Neural cell (in vitro differentiated cells): ENCODE data around the gene IQGAP2. TPM values are rescaled to one million over a fixed set of nuclear protein-coding genes. Genes with fewer than 3 reads are reported as not detected.

Source experiments
- H2AFZ ChIP-seq: fragments of 200-600, 300-800 bp; sonication (generic), shearing (Covaris generic); 2 replicates; pipeline ENCODE4 v1.6.0; 2014; ENCODE audit warnings: low read depth, mild to moderate bottlenecking, antibody characterized with exemption, low read length, moderate library complexity
- H3F3A ChIP-seq: fragments of 200-600 bp; shearing (Covaris generic); 2 replicates; pipeline ENCODE4 v1.6.1; 2016; ENCODE audit warnings: mild to moderate bottlenecking, moderate library complexity, mixed read lengths, antibody characterized with exemption, low read length; ENCODE audit not compliant: insufficient read depth, poor library complexity, severe bottlenecking
- H3K27ac ChIP-seq: fragments of 200-600, 300-800 bp; sonication (generic), shearing (Covaris generic); 2 replicates; pipeline ENCODE4 v1.5.1; 2014; ENCODE audit warnings: mild to moderate bottlenecking, low read length, moderate library complexity
- H3K27me3 ChIP-seq: fragments of 300-800, 200-600 bp; sonication (generic), shearing (Covaris generic); 2 replicates; pipeline ENCODE4 v1.6.0; 2014; ENCODE audit warnings: mild to moderate bottlenecking, low read depth, low read length, moderate library complexity; ENCODE audit not compliant: insufficient read depth
- H3K36me3 ChIP-seq: fragments of 300-800, 200-600 bp; sonication (generic), shearing (Covaris generic); 2 replicates; pipeline ENCODE4 v1.5.1; 2014; ENCODE audit warnings: mild to moderate bottlenecking, antibody characterized with exemption, low read length, moderate library complexity; ENCODE audit not compliant: insufficient read depth
- H3K4me2 ChIP-seq: fragments of 300-800, 200-600 bp; sonication (generic), shearing (Covaris generic); 2 replicates; pipeline ENCODE4 v1.6.0; 2014; ENCODE audit warnings: mild to moderate bottlenecking, low read length
- H3K4me3 ChIP-seq: fragments of 300-800, 200-600 bp; sonication (generic), shearing (Covaris generic); 2 replicates; pipeline ENCODE4 v1.5.1; 2014; ENCODE audit warnings: mild to moderate bottlenecking, low read length, moderate library complexity
- H3K79me2 ChIP-seq: fragments of 200-600 bp; shearing (Covaris generic); replicated peaks from 2 replicates; pipeline ENCODE4 v1.6.0; 2014; ENCODE audit warnings: mild to moderate bottlenecking, low read length, moderate library complexity; ENCODE audit not compliant: insufficient read depth
- H3K9ac ChIP-seq: fragments of 300-800, 200-600 bp; sonication (generic), shearing (Covaris generic); 2 replicates; pipeline ENCODE4 v1.6.1; 2016; ENCODE audit warnings: mild to moderate bottlenecking, low read length, mixed read lengths
- H3K9me2 ChIP-seq: fragments of 200-600 bp; shearing (Covaris generic); 2 replicates; pipeline ENCODE4 v1.6.1; 2016; ENCODE audit warnings: mild to moderate bottlenecking, low read length, mixed read lengths; ENCODE audit not compliant: insufficient read depth
- H3K9me3 ChIP-seq: fragments of 200-600, 300-800 bp; sonication (generic), shearing (Covaris generic); 2 replicates; pipeline ENCODE4 v1.6.1; 2016; ENCODE audit warnings: mild to moderate bottlenecking, mixed run types, low read length, moderate library complexity, mixed read lengths
- H4K20me1 ChIP-seq: fragments of 200-600 bp; shearing (Covaris generic); 2 replicates; pipeline ENCODE4 v1.6.1; 2016; ENCODE audit warnings: mild to moderate bottlenecking, mixed run types; ENCODE audit not compliant: insufficient read depth
- CTCF ChIP-seq: fragments of 450-650 bp; IDR thresholded peaks from 2 replicates; pipeline ENCODE4 v1.5.1; 2014; ENCODE audit warnings: antibody characterized with exemption, mild to moderate bottlenecking, moderate library complexity; ENCODE audit not compliant: poor library complexity, severe bottlenecking
- EP300 ChIP-seq: fragments of 450-650 bp; conservative IDR thresholded peaks from 2 replicates; pipeline ENCODE4 v1.6.1; 2014; ENCODE audit warnings: antibody characterized with exemption, mild to moderate bottlenecking, moderate library complexity; ENCODE audit not compliant: poor library complexity, severe bottlenecking
- EZH2 ChIP-seq: fragments of 200-600, 300-800 bp; shearing (Covaris generic), sonication (generic); IDR thresholded peaks from 2 replicates; pipeline ENCODE4 v1.6.1; 2014; ENCODE audit warnings: antibody characterized with exemption, low read length, borderline replicate concordance, mild to moderate bottlenecking; ENCODE audit not compliant: insufficient read depth, poor library complexity, severe bottlenecking
- MXI1 ChIP-seq: fragments of 450-650 bp; conservative IDR thresholded peaks from 2 replicates; pipeline ENCODE4 v1.6.1; 2014; ENCODE audit warnings: antibody characterized with exemption, mild to moderate bottlenecking; ENCODE audit not compliant: poor library complexity, severe bottlenecking
- POLR2AphosphoS5 ChIP-seq: IDR thresholded peaks from 2 replicates; pipeline ENCODE4 v1.6.1; 2012
- RAD21 ChIP-seq: fragments of 450-650 bp; conservative IDR thresholded peaks from 2 replicates; pipeline ENCODE4 v1.6.1; 2014; ENCODE audit warnings: antibody characterized with exemption, mild to moderate bottlenecking, moderate library complexity
- SMC3 ChIP-seq: fragments of 450-650 bp; conservative IDR thresholded peaks from 2 replicates; pipeline ENCODE4 v1.6.1; 2014; ENCODE audit warnings: antibody characterized with exemption, mild to moderate bottlenecking, moderate library complexity; ENCODE audit not compliant: poor library complexity
- TAF1 ChIP-seq: IDR thresholded peaks from 2 replicates; pipeline ENCODE4 v1.6.1; 2012; ENCODE audit warnings: low read depth
- polyA plus RNA-seq: library from polyadenylated mRNA; depleted of rRNA; stranded (reverse); fragments of >200 nt; gene quantifications from 2 replicates; pipeline ENCODE4 v1.2.3, GENCODE V29; 2014
- TF ChIP-seq, protein P1 (sequence below): IDR thresholded peaks from 2 replicates; pipeline ENCODE4 v1.6.1; 2012; ENCODE audit warnings: borderline replicate concordance

The IQGAP2 gene
- polyA plus RNA-seq, 1 donor from 2014 or later = 5.2 TPM

- no peak overlapping the region for H3K27ac ChIP-seq
- no peaks in the 10 kb centered on the region for H4K20me1 ChIP-seq
- H3F3A ChIP-seq = no peaks in the 10 kb centered on the region
- no peak overlapping the region for H3K9ac ChIP-seq
- H3K9me3 ChIP-seq = no peaks in the 10 kb centered on the region
- no peaks in the 10 kb centered on the region for H3K36me3 ChIP-seq
- no peaks in the 10 kb centered on the region for H3K9me2 ChIP-seq
- no peaks in the 10 kb centered on the region for H3K27me3 ChIP-seq
- H3K4me3 ChIP-seq = no peak overlapping the region
- H3K79me2 ChIP-seq = no peaks in the 10 kb centered on the region
- TF ChIP-seq EZH2 = no peak
- TF ChIP-seq, protein P1, sequence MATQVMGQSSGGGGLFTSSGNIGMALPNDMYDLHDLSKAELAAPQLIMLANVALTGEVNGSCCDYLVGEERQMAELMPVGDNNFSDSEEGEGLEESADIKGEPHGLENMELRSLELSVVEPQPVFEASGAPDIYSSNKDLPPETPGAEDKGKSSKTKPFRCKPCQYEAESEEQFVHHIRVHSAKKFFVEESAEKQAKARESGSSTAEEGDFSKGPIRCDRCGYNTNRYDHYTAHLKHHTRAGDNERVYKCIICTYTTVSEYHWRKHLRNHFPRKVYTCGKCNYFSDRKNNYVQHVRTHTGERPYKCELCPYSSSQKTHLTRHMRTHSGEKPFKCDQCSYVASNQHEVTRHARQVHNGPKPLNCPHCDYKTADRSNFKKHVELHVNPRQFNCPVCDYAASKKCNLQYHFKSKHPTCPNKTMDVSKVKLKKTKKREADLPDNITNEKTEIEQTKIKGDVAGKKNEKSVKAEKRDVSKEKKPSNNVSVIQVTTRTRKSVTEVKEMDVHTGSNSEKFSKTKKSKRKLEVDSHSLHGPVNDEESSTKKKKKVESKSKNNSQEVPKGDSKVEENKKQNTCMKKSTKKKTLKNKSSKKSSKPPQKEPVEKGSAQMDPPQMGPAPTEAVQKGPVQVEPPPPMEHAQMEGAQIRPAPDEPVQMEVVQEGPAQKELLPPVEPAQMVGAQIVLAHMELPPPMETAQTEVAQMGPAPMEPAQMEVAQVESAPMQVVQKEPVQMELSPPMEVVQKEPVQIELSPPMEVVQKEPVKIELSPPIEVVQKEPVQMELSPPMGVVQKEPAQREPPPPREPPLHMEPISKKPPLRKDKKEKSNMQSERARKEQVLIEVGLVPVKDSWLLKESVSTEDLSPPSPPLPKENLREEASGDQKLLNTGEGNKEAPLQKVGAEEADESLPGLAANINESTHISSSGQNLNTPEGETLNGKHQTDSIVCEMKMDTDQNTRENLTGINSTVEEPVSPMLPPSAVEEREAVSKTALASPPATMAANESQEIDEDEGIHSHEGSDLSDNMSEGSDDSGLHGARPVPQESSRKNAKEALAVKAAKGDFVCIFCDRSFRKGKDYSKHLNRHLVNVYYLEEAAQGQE = no peak
- no peak for TF ChIP-seq SMC3
- no peak for TF ChIP-seq POLR2AphosphoS5
- TF ChIP-seq RAD21 = no peak
- TF ChIP-seq EP300 = no peak
- no peak for TF ChIP-seq CTCF
- no peak for TF ChIP-seq MXI1
- TF ChIP-seq TAF1 = no peak
- H2AFZ ChIP-seq = no peak overlapping the region
- H3K4me2 ChIP-seq = no peak overlapping the region
These were observed 173.4 kb downstream of the IQGAP2 start for GRCh38 chr5:76576450-76576849.

DNA sequence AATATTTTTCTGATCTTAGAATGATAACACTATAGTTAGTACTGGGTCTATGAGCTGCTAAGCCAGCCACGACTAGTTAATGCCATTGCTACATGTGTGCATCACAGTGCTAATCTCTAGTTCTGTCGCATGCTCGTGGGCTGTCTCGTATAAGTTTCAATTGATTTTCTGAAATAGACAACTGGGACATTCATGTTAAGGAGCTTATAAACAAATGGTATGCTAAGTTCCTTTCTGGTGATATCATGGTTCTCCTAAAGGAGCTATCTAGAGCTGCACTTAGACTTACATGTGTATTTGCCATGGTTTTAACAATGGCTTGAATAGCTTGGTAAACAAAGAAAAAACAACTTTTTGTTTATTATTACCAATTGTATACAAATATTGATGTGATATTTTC lies 173.9 kb downstream of the IQGAP2 start:
- Histone ChIP-seq H3F3A (no peaks in the 10 kb centered on the region), H3K36me3 (no peaks in the 10 kb centered on the region), H2AFZ (no peak overlapping the region), H4K20me1 (no peaks in the 10 kb centered on the region), H3K9ac (no peak overlapping the region), H3K9me3 (no peaks in the 10 kb centered on the region), H3K27ac (no peak overlapping the region), H3K79me2 (no peaks in the 10 kb centered on the region), H3K4me3 (no peak overlapping the region), H3K9me2 (no peaks in the 10 kb centered on the region), H3K4me2 (no peak overlapping the region), H3K27me3 (no peaks in the 10 kb centered on the region)
- TF ChIP-seq RAD21 (no peak), TAF1 (no peak), SMC3 (no peak), CTCF (no peak), MXI1 (no peak), EZH2 (no peak), POLR2AphosphoS5 (no peak), EP300 (no peak)
- TF ChIP-seq, protein P1 = no peak
